SK-N-SH treated with all-trans-retinoic acid at 6 μM for 48 hours (cell line): ENCODE results near the gene MAP10.

Experiments
- ATAC-seq: fragments of 200-7000 bp; cut with Tn5 transposase; 3 replicates; pipeline ENCODE4 v1.9.1; 2020; ENCODE audit warnings: mild to moderate bottlenecking, moderate library complexity
- ARNTL ChIP-seq: fragments of 450-650 bp; formaldehyde crosslinking; IDR thresholded peaks from 2 replicates; pipeline ENCODE4 v1.5.0; 2020; ENCODE audit warnings: low read depth, mild to moderate bottlenecking, moderate library complexity, borderline replicate concordance
- BACH2 ChIP-seq: fragments of 250-450 bp; sonication (Bioruptor Pico); IDR thresholded peaks from 2 replicates; pipeline ENCODE4 v1.9.0; 2021; ENCODE audit warnings: mild to moderate bottlenecking, borderline replicate concordance
- CREB5 ChIP-seq: fragments of 250-450 bp; sonication (Bioruptor Pico); IDR thresholded peaks from 2 replicates; pipeline ENCODE4 v1.5.1; 2020; ENCODE audit warnings: low read depth, mild to moderate bottlenecking, moderate library complexity
- CSDC2 ChIP-seq: fragments of 250-450 bp; sonication (Bioruptor Pico); IDR thresholded peaks from 2 replicates; pipeline ENCODE4 v1.5.0; 2020; ENCODE audit warnings: mild to moderate bottlenecking, moderate library complexity
- CSRNP3 ChIP-seq: fragments of 250-450 bp; sonication (Bioruptor Pico); IDR thresholded peaks from 2 replicates; pipeline ENCODE4 v1.5.1; 2021; ENCODE audit warnings: mild to moderate bottlenecking, moderate library complexity
- ESRRG ChIP-seq: fragments of 250-450 bp; sonication (Bioruptor Pico); IDR thresholded peaks from 2 replicates; pipeline ENCODE4 v1.6.1; 2021; ENCODE audit warnings: mild to moderate bottlenecking
- GLIS3 ChIP-seq: fragments of 250-450 bp; sonication (Bioruptor Pico); IDR thresholded peaks from 2 replicates; pipeline ENCODE4 v1.5.0; 2020; ENCODE audit warnings: mild to moderate bottlenecking, moderate library complexity
- ISL1 ChIP-seq: fragments of 250-450 bp; sonication (Bioruptor Pico); IDR thresholded peaks from 2 replicates; pipeline ENCODE4 v2.1.2; 2022; ENCODE audit warnings: mild to moderate bottlenecking, moderate library complexity
- OSR1 ChIP-seq: fragments of 250-450 bp; sonication (Bioruptor Pico); IDR thresholded peaks from 2 replicates; pipeline ENCODE4 v1.8.0; 2022; ENCODE audit warnings: moderate library complexity, mild to moderate bottlenecking, inconsistent platforms
- PATZ1 ChIP-seq: fragments of 250-450 bp; sonication (Bioruptor Pico); IDR thresholded peaks from 2 replicates; pipeline ENCODE4 v1.8.0; 2020; ENCODE audit warnings: mild to moderate bottlenecking, moderate library complexity, borderline replicate concordance
- POU6F1 ChIP-seq: fragments of 250-450 bp; sonication (Bioruptor Pico); IDR thresholded peaks from 2 replicates; pipeline ENCODE4 v1.8.0; 2021; ENCODE audit warnings: low read depth, mild to moderate bottlenecking, moderate library complexity, borderline replicate concordance
- PPARA ChIP-seq: fragments of 250-450 bp; sonication (Bioruptor Pico); IDR thresholded peaks from 2 replicates; pipeline ENCODE4 v1.5.0; 2020; ENCODE audit warnings: mild to moderate bottlenecking, borderline replicate concordance
- RARB ChIP-seq: fragments of 250-450 bp; sonication (Bioruptor Pico); IDR thresholded peaks from 2 replicates; pipeline ENCODE4 v1.8.0; 2021; ENCODE audit warnings: mild to moderate bottlenecking, moderate library complexity
- SNAI2 ChIP-seq: fragments of 250-450 bp; sonication (Bioruptor Pico); IDR thresholded peaks from 2 replicates; pipeline ENCODE4 v1.5.0; 2020; ENCODE audit warnings: mild to moderate bottlenecking, moderate library complexity
- TCF4 ChIP-seq: fragments of 250-450 bp; sonication (Bioruptor Pico); IDR thresholded peaks from 2 replicates; pipeline ENCODE4 v1.8.0; 2021; ENCODE audit warnings: mild to moderate bottlenecking, moderate library complexity, borderline replicate concordance
- TOX ChIP-seq: fragments of 250-450 bp; sonication (Bioruptor Pico); IDR thresholded peaks from 2 replicates; pipeline ENCODE4 v1.8.0; 2021; ENCODE audit warnings: mild to moderate bottlenecking, moderate library complexity, borderline replicate concordance
- TSHZ2 ChIP-seq: fragments of 250-450 bp; sonication (Bioruptor Pico); IDR thresholded peaks from 2 replicates; pipeline ENCODE4 v1.5.0; 2020; ENCODE audit warnings: mild to moderate bottlenecking, moderate library complexity
- ZC3H10 ChIP-seq: fragments of 250-450 bp; sonication (Bioruptor Pico); IDR thresholded peaks from 2 replicates; pipeline ENCODE4 v1.5.1; 2021; ENCODE audit warnings: mild to moderate bottlenecking, moderate library complexity
- ZFP3 ChIP-seq: fragments of 250-450 bp; sonication (Bioruptor Pico); IDR thresholded peaks from 2 replicates; pipeline ENCODE4 v1.5.0; 2020; ENCODE audit warnings: mild to moderate bottlenecking, moderate library complexity
- ZFP30 ChIP-seq: fragments of 450-650 bp; formaldehyde crosslinking; IDR thresholded peaks from 2 replicates; pipeline ENCODE4 v1.5.0; 2022; ENCODE audit warnings: mild to moderate bottlenecking, moderate library complexity
- ZNF565 ChIP-seq: fragments of 450-650 bp; formaldehyde crosslinking; conservative IDR thresholded peaks from 2 replicates; pipeline ENCODE4 v1.5.0; 2020; ENCODE audit warnings: low read depth, mild to moderate bottlenecking, moderate library complexity
- ZNF70 ChIP-seq: fragments of 450-650 bp; formaldehyde crosslinking; IDR thresholded peaks from 2 replicates; pipeline ENCODE4 v1.5.0; 2020; ENCODE audit warnings: mild to moderate bottlenecking, moderate library complexity
- ZNF8 ChIP-seq: fragments of 450-650 bp; formaldehyde crosslinking; IDR thresholded peaks from 2 replicates; pipeline ENCODE4 v1.5.0; 2020; ENCODE audit warnings: mild to moderate bottlenecking, moderate library complexity

The MAP10 gene

GRCh38 chr1:232788235-232788872 lies 16.9 kb upstream of the MAP10 start:
- ATAC-seq: no peak

GRCh38 chr1:232789651-232790050 lies 15.6 kb upstream of the MAP10 start:
- TF ChIP-seq ESRRG (CRISPR knock-in tag) (no peak), PATZ1 (no peak), CREB5 (CRISPR knock-in tag) (no peak), ZNF70 (no peak), GLIS3 (no peak), ARNTL (no peak), CSRNP3 (CRISPR knock-in tag) (no peak), PPARA (CRISPR knock-in tag) (no peak), OSR1 (no peak), ZNF565 (no peak), ZC3H10 (CRISPR knock-in tag) (no peak), CSDC2 (CRISPR knock-in tag) (no peak), ZNF8 (CRISPR knock-in tag) (no peak), RARB (no peak), TCF4 (no peak)
- TF ChIP-seq, all 23 proteins: peak for 0
- ATAC-seq: no peak

More at GRCh38 chr1:232788235-232788872, 16.9 kb upstream of the MAP10 start:
- TF ChIP-seq RARB (no peak), ZC3H10 (CRISPR knock-in tag) (no peak), ZFP30 (CRISPR knock-in tag) (no peak), BACH2 (CRISPR knock-in tag) (no peak), POU6F1 (no peak), TSHZ2 (no peak)

GRCh38 chr1:232792949-232793348 lies 12.3 kb upstream of the MAP10 start:
- TF ChIP-seq ISL1 (CRISPR knock-in tag): no peak
- no peak for TF ChIP-seq ARNTL
- TF ChIP-seq ZFP30 (CRISPR knock-in tag): no peak
- no peak for TF ChIP-seq CSDC2 (CRISPR knock-in tag)
- no peak for TF ChIP-seq OSR1
- TF ChIP-seq GLIS3: no peak
- TF ChIP-seq CSRNP3 (CRISPR knock-in tag): no peak
- TF ChIP-seq TOX (CRISPR knock-in tag): no peak
- no peak for TF ChIP-seq BACH2 (CRISPR knock-in tag)
- no peak for TF ChIP-seq ESRRG (CRISPR knock-in tag)
- no peak for TF ChIP-seq RARB
- no peak for TF ChIP-seq POU6F1
- no peak for TF ChIP-seq ZNF70
- no peak for TF ChIP-seq CREB5 (CRISPR knock-in tag)
- no peak for TF ChIP-seq ZFP3 (CRISPR knock-in tag)
- TF ChIP-seq SNAI2 (CRISPR knock-in tag): no peak
- no peak for TF ChIP-seq ZC3H10 (CRISPR knock-in tag)
- TF ChIP-seq TCF4: no peak
- TF ChIP-seq ZNF565: no peak
- no peak for ATAC-seq
